ENCODE results near the gene ZNF853. TPM values are rescaled to one million over a fixed set of nuclear protein-coding genes. Genes with fewer than 3 reads are reported as not detected.
"Not testable (repeated sequence)": the region's sequence is repeated elsewhere in the genome, so short reads cannot be mapped to it uniquely, and the experiment has no call there.

The ZNF853 gene
- total RNA-seq: under 0.01 and 0.32 TPM in 2 replicates

- H3K4me3 ChIP-seq (ENCODE audit: low read depth, low read length): peak within 1 kb of the TSS; percentile 52
- no peak for TF ChIP-seq CTCF (IDR thresholded peaks at IDR 0.05; ENCODE audit: insufficient read depth, low read depth, low read length)
- DNase-seq (ENCODE audit: low read depth): no peak
Observed at GRCh38 chr7:6614953-6615722, at the start of gene ZNF853. ZNF853 (plus strand) TSS chr7:6615610; CDS start chr7:6616175, 565 bp downstream.

- TF ChIP-seq CTCF (IDR thresholded peaks at IDR 0.05; ENCODE audit: insufficient read depth, low read depth, low read length): no peak
- DNase-seq (ENCODE audit: low read depth): no peak
- no peak overlapping the region for H3K4me3 ChIP-seq (ENCODE audit: low read depth, low read length)
Observed at GRCh38 chr7:6565655-6566054, 49.8 kb upstream of the ZNF853 start.

GRCh38 chr7:6567886-6568285, 47.5 kb upstream of the ZNF853 start:
- TF ChIP-seq CTCF (IDR thresholded peaks at IDR 0.05; ENCODE audit: insufficient read depth, low read depth, low read length): no peak
- no peak overlapping the region for H3K4me3 ChIP-seq (ENCODE audit: low read depth, low read length)
- DNase-seq (ENCODE audit: low read depth): no peak

GRCh38 chr7:6571160-6571779, 44.1 kb upstream of the ZNF853 start:
- DNase-seq (ENCODE audit: low read depth): no peak
- no peak for TF ChIP-seq CTCF (IDR thresholded peaks at IDR 0.05; ENCODE audit: insufficient read depth, low read depth, low read length)
- no peak overlapping the region for H3K4me3 ChIP-seq (ENCODE audit: low read depth, low read length)

GRCh38 chr7:6575281-6576023, 40.0 kb upstream of the ZNF853 start:
- TF ChIP-seq CTCF (IDR thresholded peaks at IDR 0.05; ENCODE audit: insufficient read depth, low read depth, low read length): no peak
- no peak overlapping the region for H3K4me3 ChIP-seq (ENCODE audit: low read depth, low read length)
- no peak for DNase-seq (ENCODE audit: low read depth)

GRCh38 chr7:6576024-6576866, 39.2 kb upstream of the ZNF853 start:
- no peak for DNase-seq (ENCODE audit: low read depth)
- TF ChIP-seq CTCF (IDR thresholded peaks at IDR 0.05; ENCODE audit: insufficient read depth, low read depth, low read length): no peak
- H3K4me3 ChIP-seq (ENCODE audit: low read depth, low read length): peak overlapping the region; percentile 84

GRCh38 chr7:6576867-6577368, 38.5 kb upstream of the ZNF853 start:
- DNase-seq (ENCODE audit: low read depth): not testable (repeated sequence)
- H3K4me3 ChIP-seq (ENCODE audit: low read depth, low read length): peak overlapping the region; percentile 84

Measured in fibroblast of villous mesenchyme (primary cell).